ENCODE measurements around the gene NTMT1.
"Not testable (repeated sequence)": the region's sequence is repeated elsewhere in the genome, so short reads cannot be mapped to it uniquely, and the experiment has no call there.

NTMT1 gene

DNA sequence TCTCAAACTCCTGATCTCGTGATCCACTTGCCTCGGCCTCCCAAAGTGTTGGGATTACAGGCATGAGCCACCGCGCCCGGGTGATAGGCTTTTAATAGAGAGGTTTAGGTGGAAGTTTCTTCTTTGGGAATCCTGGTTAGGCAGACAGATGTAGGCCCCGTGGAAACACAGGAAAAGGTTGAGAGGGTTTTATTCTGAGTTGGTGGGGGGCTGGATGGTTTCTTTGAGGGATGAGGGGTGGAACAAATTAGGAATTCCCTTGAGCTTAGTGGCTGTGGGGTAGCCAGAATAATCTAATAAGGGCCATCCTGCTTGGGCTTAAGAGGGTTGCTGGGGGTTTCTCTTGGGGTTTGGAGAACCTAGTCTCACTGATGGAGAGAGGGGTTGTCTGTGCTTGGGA is 35.5 kb upstream of the NTMT1 start:
- no peak overlapping the region for H3K4me3 ChIP-seq (ENCODE audit: low read depth, low read length)
- TF ChIP-seq, protein P1, sequence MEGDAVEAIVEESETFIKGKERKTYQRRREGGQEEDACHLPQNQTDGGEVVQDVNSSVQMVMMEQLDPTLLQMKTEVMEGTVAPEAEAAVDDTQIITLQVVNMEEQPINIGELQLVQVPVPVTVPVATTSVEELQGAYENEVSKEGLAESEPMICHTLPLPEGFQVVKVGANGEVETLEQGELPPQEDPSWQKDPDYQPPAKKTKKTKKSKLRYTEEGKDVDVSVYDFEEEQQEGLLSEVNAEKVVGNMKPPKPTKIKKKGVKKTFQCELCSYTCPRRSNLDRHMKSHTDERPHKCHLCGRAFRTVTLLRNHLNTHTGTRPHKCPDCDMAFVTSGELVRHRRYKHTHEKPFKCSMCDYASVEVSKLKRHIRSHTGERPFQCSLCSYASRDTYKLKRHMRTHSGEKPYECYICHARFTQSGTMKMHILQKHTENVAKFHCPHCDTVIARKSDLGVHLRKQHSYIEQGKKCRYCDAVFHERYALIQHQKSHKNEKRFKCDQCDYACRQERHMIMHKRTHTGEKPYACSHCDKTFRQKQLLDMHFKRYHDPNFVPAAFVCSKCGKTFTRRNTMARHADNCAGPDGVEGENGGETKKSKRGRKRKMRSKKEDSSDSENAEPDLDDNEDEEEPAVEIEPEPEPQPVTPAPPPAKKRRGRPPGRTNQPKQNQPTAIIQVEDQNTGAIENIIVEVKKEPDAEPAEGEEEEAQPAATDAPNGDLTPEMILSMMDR (IDR thresholded peaks at IDR 0.05; ENCODE audit: control insufficient read depth, extremely low read depth, insufficient read depth): no peak
- DNase-seq (ENCODE audit: low read depth): no peak

DNA sequence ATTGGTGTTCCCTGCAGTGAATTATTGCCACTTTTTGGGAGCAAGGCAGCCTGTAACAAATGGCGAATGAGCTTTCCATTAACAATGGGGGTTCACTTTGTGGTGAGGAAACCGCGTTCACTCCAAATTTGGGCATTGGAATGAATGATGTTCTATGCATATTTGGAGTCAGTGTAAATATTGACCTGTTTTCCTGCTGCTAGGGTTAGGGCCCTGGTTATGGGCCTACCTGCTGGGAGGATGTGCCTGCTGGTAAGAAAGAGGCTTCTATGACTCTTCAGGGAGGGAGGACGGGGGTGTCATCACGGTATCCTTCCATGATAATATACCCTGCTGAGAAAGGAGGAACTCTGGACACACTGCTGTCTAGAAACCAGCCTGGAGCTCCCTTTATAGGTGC is 34.0 kb upstream of the NTMT1 start:
- no peak for DNase-seq (ENCODE audit: low read depth)
- TF ChIP-seq, protein P1 (IDR thresholded peaks at IDR 0.05; ENCODE audit: control insufficient read depth, extremely low read depth, insufficient read depth): no peak
- H3K4me3 ChIP-seq (ENCODE audit: low read depth, low read length): no peak overlapping the region

DNA sequence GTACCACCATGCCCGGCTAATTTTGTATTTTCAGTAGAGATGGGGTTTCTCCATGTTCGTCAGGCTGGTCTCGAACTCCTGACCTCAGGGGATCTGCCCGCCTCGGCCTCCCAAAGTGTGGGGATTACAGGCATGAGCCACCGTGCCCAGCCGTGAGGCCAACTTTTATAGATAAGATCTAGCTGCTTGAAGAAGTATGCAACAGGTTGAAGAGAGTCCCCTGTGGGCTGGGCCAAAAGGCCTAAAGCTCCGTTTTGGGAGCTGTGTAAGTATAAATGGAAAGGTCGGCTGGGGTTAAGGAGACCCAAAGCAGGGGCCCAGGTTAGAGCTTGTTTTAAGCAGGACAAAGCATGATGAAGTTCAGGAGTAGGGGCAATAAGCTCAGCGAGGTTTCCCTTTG is 33.2 kb upstream of the NTMT1 start:
- not testable (repeated sequence) for DNase-seq (ENCODE audit: low read depth); H3K4me3 ChIP-seq (ENCODE audit: low read depth, low read length)

DNA sequence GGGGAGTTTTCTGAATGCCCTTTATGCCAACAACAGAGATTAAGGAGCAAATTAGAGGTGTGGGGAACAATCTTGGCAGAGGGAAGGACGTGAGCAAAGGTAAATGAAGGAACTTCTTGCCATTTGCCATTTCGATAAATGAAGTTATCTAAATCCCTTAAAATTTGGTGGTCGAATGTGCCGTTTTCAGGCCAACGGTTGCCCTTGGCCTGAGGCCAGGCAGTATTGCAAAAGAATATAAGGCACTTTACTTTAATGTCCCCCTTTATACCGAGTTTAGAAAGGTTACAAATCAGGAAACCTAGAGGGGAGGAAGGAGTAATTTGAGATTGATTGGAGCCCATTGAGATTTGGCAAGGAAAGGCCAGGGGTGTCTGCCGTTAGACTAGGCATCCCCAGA is 31.3 kb upstream of the NTMT1 start:
- no peak for DNase-seq (ENCODE audit: low read depth)
- H3K4me3 ChIP-seq (ENCODE audit: low read depth, low read length): no peak overlapping the region
- TF ChIP-seq, protein P1 (IDR thresholded peaks at IDR 0.05; ENCODE audit: control insufficient read depth, extremely low read depth, insufficient read depth): no peak

DNA sequence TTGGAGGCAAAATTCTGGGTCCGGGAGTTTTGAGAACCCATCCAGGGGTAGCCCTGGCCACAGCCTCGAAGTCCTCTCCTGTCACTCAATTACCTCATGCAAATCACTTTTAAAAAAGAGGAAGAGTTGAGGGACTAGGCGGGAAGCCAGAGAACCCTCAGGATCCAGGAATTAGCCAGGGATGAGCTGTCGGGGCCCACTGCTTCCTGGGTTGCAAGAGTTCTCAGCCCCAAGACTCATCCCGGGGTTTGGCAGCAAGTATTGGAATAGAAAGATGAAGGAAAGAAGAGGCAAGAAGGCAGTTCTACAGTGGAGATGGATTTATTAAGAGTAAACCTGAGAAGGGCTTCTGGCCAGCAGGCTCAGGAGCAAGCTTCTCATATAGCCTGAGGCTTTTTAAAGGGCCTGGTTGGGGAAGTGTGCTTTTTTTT is 30.6 kb upstream of the NTMT1 start:
- DNase-seq (ENCODE audit: low read depth): no peak
- no peak overlapping the region for H3K4me3 ChIP-seq (ENCODE audit: low read depth, low read length)
- TF ChIP-seq, protein P1 (IDR thresholded peaks at IDR 0.05; ENCODE audit: control insufficient read depth, extremely low read depth, insufficient read depth): no peak

DNA sequence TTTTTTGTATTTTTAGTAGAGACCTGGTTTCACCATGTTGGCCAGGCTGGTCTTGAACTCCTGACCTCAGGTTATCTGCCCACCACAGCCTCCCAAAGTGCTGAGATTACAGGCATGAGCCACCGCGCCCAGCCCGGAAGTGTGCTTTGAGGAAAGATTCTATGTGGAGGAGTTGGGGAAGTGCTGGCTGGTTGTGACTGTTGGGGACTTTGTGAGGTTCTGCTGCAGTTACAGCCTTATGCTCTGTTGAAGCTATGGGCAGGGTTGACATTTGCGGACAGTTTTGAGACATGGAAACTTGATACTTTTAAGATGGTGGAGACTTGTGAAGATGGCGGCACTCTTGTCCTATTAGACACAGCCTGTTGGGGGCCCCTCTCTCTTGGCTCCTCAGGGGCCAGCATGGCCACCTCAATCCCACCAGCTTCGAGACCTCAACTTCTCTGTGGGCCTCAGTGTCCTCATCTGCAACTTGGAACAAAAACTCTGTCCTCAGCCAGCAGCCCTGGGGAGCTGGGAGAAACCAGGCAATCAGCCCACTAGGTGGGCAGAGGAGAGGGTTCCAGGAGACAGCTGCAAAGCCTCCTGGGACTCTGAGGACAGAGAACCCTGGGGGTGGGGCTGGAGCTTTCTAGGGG is 29.9 kb upstream of the NTMT1 start:
- TF ChIP-seq, protein P1 (IDR thresholded peaks at IDR 0.05; ENCODE audit: control insufficient read depth, extremely low read depth, insufficient read depth): no peak
- H3K4me3 ChIP-seq (ENCODE audit: low read depth, low read length): no peak overlapping the region
- no peak for DNase-seq (ENCODE audit: low read depth)

DNA sequence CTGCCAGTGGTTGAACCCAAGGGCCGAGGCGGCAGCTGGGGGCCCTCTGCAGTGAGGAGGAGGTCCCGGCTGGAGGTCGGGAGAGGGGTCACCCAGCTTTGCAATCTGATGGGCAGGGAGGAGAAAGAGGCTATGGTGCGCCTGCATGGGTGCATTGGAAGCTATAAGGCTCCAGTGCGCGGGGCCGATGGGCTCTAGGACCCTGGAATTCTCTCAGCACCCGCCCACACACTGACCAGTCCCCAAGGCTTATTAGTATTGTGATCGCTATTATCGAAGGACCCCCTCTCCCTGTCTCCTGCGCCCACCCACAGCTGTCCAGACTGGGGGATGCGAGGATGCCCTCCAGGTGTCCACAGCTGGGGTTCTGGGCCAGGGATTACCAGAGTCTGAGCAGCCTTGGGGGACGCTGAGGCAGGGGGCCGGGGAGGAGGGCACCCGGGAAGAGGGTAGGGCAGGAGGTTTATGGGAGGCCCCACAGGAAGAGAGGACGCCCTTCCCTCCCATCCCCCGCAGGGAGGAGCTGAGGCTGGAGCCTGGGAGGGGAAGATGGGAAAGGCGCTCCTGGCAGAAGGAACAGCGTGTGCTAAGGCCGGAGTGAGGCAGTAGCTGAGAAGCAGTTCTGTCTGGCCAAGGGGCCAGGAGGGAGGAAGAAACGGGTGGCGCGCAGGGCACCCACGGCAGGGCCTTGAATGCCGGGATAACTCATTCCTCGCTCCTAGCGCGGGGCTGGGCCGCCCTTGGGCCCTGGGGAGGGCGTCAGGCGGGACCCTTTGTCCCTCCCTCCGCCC is 29.2 kb upstream of the NTMT1 start:
- no peak overlapping the region for H3K4me3 ChIP-seq (ENCODE audit: low read depth, low read length)
- TF ChIP-seq, protein P1 (IDR thresholded peaks at IDR 0.05; ENCODE audit: control insufficient read depth, extremely low read depth, insufficient read depth): no peak
- no peak for DNase-seq (ENCODE audit: low read depth)
